Measurements from ENCODE around the gene DHRSX.
"Not testable (repeated sequence)": the region's sequence is repeated elsewhere in the genome, so short reads cannot be mapped to it uniquely, and the experiment has no call there.

GRCh38 chrX:2519638-2520037, 18.9 kb upstream of the DHRSX start:
- not testable (repeated sequence) for TF ChIP-seq CTCF (IDR thresholded peaks at IDR 0.05; ENCODE audit: poor library complexity, severe bottlenecking); POLR2AphosphoS5 (IDR thresholded peaks at IDR 0.05); EZH2 (IDR thresholded peaks at IDR 0.05; ENCODE audit: borderline replicate concordance, insufficient read depth, low read length, poor library complexity, severe bottlenecking); TAF1 (IDR thresholded peaks at IDR 0.05; ENCODE audit: low read depth); MXI1 (conservative IDR thresholded peaks at IDR 0.05; ENCODE audit: poor library complexity, severe bottlenecking); EP300 (conservative IDR thresholded peaks at IDR 0.05; ENCODE audit: poor library complexity, severe bottlenecking); REST (IDR thresholded peaks at IDR 0.05; ENCODE audit: borderline replicate concordance)

Data from neural cell (in vitro differentiated cells).